ENCODE measurements around the gene SNCB. TPM values are rescaled to one million over a fixed set of nuclear protein-coding genes. Genes with fewer than 3 reads are reported as not detected.
A peak's percentile ranks its signal among the peaks of the same experiment; 100 is the strongest.

SNCB gene
- total and polyA plus RNA-seq, 9 donors, result 0.13 TPM; not detected in 8

DNA sequence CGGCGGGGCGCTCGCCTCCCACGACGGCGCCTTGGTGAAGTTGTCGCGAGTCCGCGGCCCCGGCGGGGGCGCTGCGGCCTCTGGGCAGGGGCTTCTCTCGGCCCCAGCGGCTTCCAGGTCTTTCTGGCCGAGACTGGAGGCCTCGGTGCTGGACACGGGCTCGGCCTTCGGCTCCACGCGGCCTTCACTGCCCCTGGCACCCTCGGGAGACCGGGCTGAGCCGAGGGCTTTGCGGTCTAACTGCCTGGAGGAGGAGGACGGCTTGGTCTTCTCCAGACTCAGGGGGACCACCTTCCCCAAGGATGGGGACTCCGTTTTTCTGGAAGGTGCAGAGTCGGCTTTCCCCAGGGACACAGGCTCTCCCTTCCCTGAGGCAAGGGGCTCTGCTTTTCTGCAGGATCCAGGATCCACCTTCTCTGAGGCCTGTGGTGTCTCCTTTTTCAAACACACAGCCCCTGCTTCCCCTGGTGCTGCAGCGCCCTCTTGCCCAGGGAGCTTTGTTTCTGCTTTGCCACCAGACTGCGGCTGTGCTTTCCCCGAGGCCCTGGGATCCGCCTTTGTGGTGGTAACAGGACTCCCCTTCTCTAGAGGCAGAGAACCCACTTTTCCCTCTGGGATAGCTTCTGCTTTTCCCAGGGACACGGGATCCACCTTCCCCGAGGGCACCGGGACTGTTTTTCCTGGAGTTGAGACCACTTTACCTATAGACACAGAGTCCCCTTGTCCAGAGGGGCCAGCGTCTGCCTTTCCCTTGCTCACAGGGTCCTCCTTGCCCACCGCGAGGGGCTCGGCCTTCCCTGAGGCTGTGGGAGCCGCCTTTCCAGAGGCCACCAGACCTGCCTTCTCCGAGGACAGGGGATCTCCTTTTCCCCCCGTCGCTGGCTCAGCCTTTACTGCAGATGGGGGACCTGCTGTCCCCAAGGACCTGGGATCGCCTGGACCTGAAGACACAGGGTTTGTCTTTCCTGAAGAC lies 32.6 kb downstream of the SNCB start:
- H3K9me3 ChIP-seq, result no peaks in the 10 kb centered on the region
- intact Hi-C loops (cut with DNase I), result no loop called here
- H3K4me1 ChIP-seq (ENCODE audit: insufficient read depth), result no peaks in the 10 kb centered on the region
- no peak for DNase-seq
- H3K4me3 ChIP-seq, result no peak overlapping the region
- WGBS, 3 donors, result 49 to 73% (median 64%) methylated on average over 36 to 47 of the region's 47 CpGs
- H3K27ac ChIP-seq, result no peak overlapping the region
- TF ChIP-seq POLR2A (IDR thresholded peaks at IDR 0.05), result no peak
- TF ChIP-seq EP300 (IDR thresholded peaks at IDR 0.05), result no peak
- TF ChIP-seq CTCF (IDR thresholded peaks at IDR 0.05), result no peak
- H3K36me3 ChIP-seq, result no peaks in the 10 kb centered on the region
- no peaks in the 10 kb centered on the region for H3K27me3 ChIP-seq

DNA sequence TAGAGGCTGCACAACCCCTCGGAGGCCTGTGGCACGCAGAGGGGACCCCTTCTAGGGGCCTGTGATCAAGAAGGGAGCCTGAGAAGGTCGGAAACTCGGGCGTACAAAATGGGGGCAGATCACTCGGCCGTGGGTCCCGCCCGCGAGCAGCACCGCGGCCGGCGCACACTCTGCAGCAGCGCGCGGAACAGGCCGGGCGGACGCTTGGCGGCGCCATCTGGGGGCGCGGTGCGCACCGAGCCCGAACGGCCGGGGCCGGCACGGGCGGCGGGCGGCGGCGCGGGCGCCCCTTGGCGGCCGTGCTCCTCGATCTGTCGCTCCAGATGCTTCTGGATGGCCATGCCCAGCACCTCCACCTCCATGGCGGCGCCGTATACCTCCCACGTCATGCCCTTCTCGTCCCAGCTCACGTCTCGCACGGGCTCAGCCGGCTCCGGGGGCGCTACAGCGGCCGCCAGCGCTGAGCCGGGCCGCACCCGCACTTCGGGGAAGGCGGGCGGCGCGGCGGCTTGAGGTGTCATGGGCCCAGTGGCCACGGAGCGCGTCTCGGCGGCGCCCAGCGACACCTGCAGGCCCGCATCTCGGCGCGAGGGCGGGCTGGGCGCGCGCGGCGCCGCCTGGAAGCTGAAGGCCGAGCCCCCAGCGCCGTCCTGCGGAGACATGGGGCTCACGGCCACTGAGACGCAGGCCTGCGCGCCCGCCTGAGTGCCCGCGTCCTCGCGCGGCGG lies 33.5 kb downstream of the SNCB start:
- H3K27ac ChIP-seq, result no peak overlapping the region
- no peaks in the 10 kb centered on the region for H3K9me3 ChIP-seq
- peak in 4 of 5 donors; percentile 15 to 56 (median 39) for DNase-seq
- no peaks in the 10 kb centered on the region for H3K27me3 ChIP-seq
- peak overlapping the region; percentile 16 for H3K4me3 ChIP-seq
- no peaks in the 10 kb centered on the region for H3K36me3 ChIP-seq
- intact Hi-C loops (cut with DNase I), result no loop called here
- 1 to 8% (median 2%) methylated on average over 67 to 98 of the region's 98 CpGs for WGBS, 3 donors
- TF ChIP-seq CTCF (IDR thresholded peaks at IDR 0.05), result peak in 1 of 3 donors; percentile 25
- TF ChIP-seq EP300 (IDR thresholded peaks at IDR 0.05), result no peak
- H3K4me1 ChIP-seq (ENCODE audit: insufficient read depth), result no peaks in the 10 kb centered on the region

- H3K4me3 ChIP-seq, result no peak overlapping the region
Observed at GRCh38 chr5:176596069-176596644, 34.2 kb downstream of the SNCB start.

More at GRCh38 chr5:176596069-176596644, 34.2 kb downstream of the SNCB start:
- H3K4me1 ChIP-seq (ENCODE audit: insufficient read depth), result no peaks in the 10 kb centered on the region
- H3K27me3 ChIP-seq, result no peaks in the 10 kb centered on the region
- H3K27ac ChIP-seq, result no peak overlapping the region
- intact Hi-C loops (cut with DNase I), result no loop called here
- no peaks in the 10 kb centered on the region for H3K36me3 ChIP-seq
- H3K9me3 ChIP-seq, result no peaks in the 10 kb centered on the region
- TF ChIP-seq CTCF (IDR thresholded peaks at IDR 0.05), result no peak
- TF ChIP-seq POLR2A (IDR thresholded peaks at IDR 0.05), result no peak
- 77 to 84% (median 83%) methylated on average over 23 of the region's 23 CpGs for WGBS, 3 donors
- DNase-seq, result no peak

All from ovary (tissue), 9 donors.